ENCODE results near the gene FUBP3.

- TF ChIP-seq GATA2 (IDR thresholded peaks at IDR 0.05; ENCODE audit: low read depth, low read length), result no peak
- TF ChIP-seq GATA3 (IDR thresholded peaks at IDR 0.05; ENCODE audit: low read depth, low read length), result no peak
Observed at GRCh38 chr9:130670644-130671043, 91.3 kb downstream of the FUBP3 start.
